ENCODE data around the gene PDE4A. TPM values are rescaled to one million over a fixed set of nuclear protein-coding genes. Genes with fewer than 3 reads are reported as not detected.
A peak's percentile ranks its signal among the peaks of the same experiment; 100 is the strongest.

PDE4A gene
- total RNA-seq, 2 experiments from 2014 or later, result 24.6 to 25.5 TPM

- POLR2A ChIA-PET, result interaction anchor here (1.5 to 2.4 kb wide), 2 partner anchors 10 to 29 kb away, joined by 4 to 9 read pairs; partner anchors contain the start of gene PDE4A
- TF ChIP-seq CTCF (IDR thresholded peaks at IDR 0.05), result no peak
- no peak for ATAC-seq
These were observed 10.3 kb downstream of the PDE4A start for GRCh38 chr19:10430505-10431253.

GRCh38 chr19:10431254-10431942, 11.1 kb downstream of the PDE4A start:
- ChIA-PET CTCF (interaction anchor here (1.2 to 22.7 kb wide), 2 partner anchors 10 to 22 kb away, joined by 4 to 587 read pairs; partner anchors contain the start of gene CDC37), POLR2A (interaction anchor here (0.8 to 2.4 kb wide), 3 partner anchors 11 to 26 kb away, joined by 3 to 9 read pairs (median 5); partner anchors contain the start of gene PDE4A)
- DNase-seq, result peak; percentile 82
- intact Hi-C loops (cut with micrococcal nuclease), result no loop called here
- H3K9me3 Mint-ChIP-seq, result peaks cover 3% of the 10 kb centered on the region
- peaks cover 16% of the 10 kb centered on the region for H3K36me3 Mint-ChIP-seq (ENCODE audit: low read depth)
- H3K27me3 Mint-ChIP-seq, result peaks cover 30% of the 10 kb centered on the region
- no peak for TF ChIP-seq CTCF (IDR thresholded peaks at IDR 0.05)
- peak; percentile 5 for ATAC-seq
- H3K4me1 Mint-ChIP-seq (ENCODE audit: low read depth), result peaks cover 62% of the 10 kb centered on the region
- H3K4me3 Mint-ChIP-seq, result peak overlapping the region; percentile 70
- H3K27ac Mint-ChIP-seq, result peak overlapping the region; percentile 81

More at GRCh38 chr19:10430505-10431253, 10.3 kb downstream of the PDE4A start:
- Mint-ChIP-seq H3K4me1 (ENCODE audit: low read depth) (peaks cover 67% of the 10 kb centered on the region), H3K36me3 (ENCODE audit: low read depth) (peaks cover 16% of the 10 kb centered on the region), H3K4me3 (peak overlapping the region; percentile 70), H3K27me3 (peaks cover 30% of the 10 kb centered on the region), H3K9me3 (peaks cover 3% of the 10 kb centered on the region), H3K27ac (peak overlapping the region; percentile 81)
- DNase-seq, result no peak
- CTCF ChIA-PET, result interaction anchor here (1.2 to 22.7 kb wide), 2 partner anchors 9 to 21 kb away, joined by 4 to 587 read pairs; partner anchors contain the start of gene CDC37
- intact Hi-C loops (cut with micrococcal nuclease), result no loop called here

- peak; percentile 73 for DNase-seq
- Mint-ChIP-seq H3K27ac (peak overlapping the region; percentile 81), H3K36me3 (ENCODE audit: low read depth) (peaks cover 16% of the 10 kb centered on the region), H3K4me1 (ENCODE audit: low read depth) (peaks cover 57% of the 10 kb centered on the region), H3K4me3 (peak overlapping the region; percentile 70), H3K9me3 (peaks cover 3% of the 10 kb centered on the region), H3K27me3 (peaks cover 30% of the 10 kb centered on the region)
- no peak for TF ChIP-seq CTCF (IDR thresholded peaks at IDR 0.05)
- POLR2A ChIA-PET, result interaction anchor here (0.8 to 2.4 kb wide), 4 partner anchors 12 to 47 kb away, joined by 3 to 9 read pairs (median 4); partner anchors contain the start of gene PDE4A
- CTCF ChIA-PET, result interaction anchor here (1.2 to 22.7 kb wide), 2 partner anchors 11 to 23 kb away, joined by 4 to 587 read pairs; partner anchors contain the start of gene CDC37
- intact Hi-C loops (cut with micrococcal nuclease), result no loop called here
- ATAC-seq, result peak; percentile 35
These were observed 11.8 kb downstream of the PDE4A start for GRCh38 chr19:10431943-10432735.

- ATAC-seq (no peak), DNase-seq (no peak)
- no peak for TF ChIP-seq CTCF (IDR thresholded peaks at IDR 0.05)
- intact Hi-C loops (cut with micrococcal nuclease), result no loop called here
- ChIA-PET CTCF (interaction anchor here (0.7 to 22.7 kb wide), 2 partner anchors 12 to 23 kb away, joined by 3 to 587 read pairs; partner anchors contain the start of genes CDC37 and PDE4A), POLR2A (interaction anchor here (1.0 to 2.4 kb wide), 4 partner anchors 12 to 46 kb away, joined by 3 to 9 read pairs (median 4); partner anchors contain the start of gene PDE4A)
- H3K4me1 Mint-ChIP-seq (ENCODE audit: low read depth), result peaks cover 51% of the 10 kb centered on the region
- H3K27me3 Mint-ChIP-seq, result peaks cover 30% of the 10 kb centered on the region
- peaks cover 1% of the 10 kb centered on the region for H3K9me3 Mint-ChIP-seq
- peak overlapping the region; percentile 38 for H3K4me3 Mint-ChIP-seq
- peaks cover 13% of the 10 kb centered on the region for H3K36me3 Mint-ChIP-seq (ENCODE audit: low read depth)
- H3K27ac Mint-ChIP-seq, result peak overlapping the region; percentile 34
These were observed 12.4 kb downstream of the PDE4A start for GRCh38 chr19:10432736-10433130.
